B cell (primary cell): ENCODE measurements around the gene RNF181.

ENCODE experiments used
- CTCF ChIP-seq: fragments of 200-600 bp; IDR thresholded peaks from one replicate; pipeline ENCODE4 v1.8.0; 2022; ENCODE audit warnings: antibody characterized with exemption, mild to moderate bottlenecking
- EZH2 ChIP-seq: IDR thresholded peaks from 2 replicates; pipeline ENCODE4 v1.6.1; 2012; ENCODE audit warnings: borderline replicate concordance, low read depth, mild to moderate bottlenecking, moderate library complexity, low read length; ENCODE audit not compliant: insufficient read depth, poor library complexity, severe bottlenecking

- TF ChIP-seq CTCF, result no peak
- TF ChIP-seq EZH2, result no peak
Observed at GRCh38 chr2:85613717-85614515, 18.4 kb downstream of the RNF181 start.
